Hepatocyte (in vitro differentiated cells): ENCODE measurements around the gene TMEM135.

Source experiments
- CTCF ChIP-seq: fragments of 200-600 bp; sonication (generic); IDR thresholded peaks from 2 replicates; pipeline ENCODE4 v1.5.1; 2016; ENCODE audit warnings: antibody characterized with exemption, mild to moderate bottlenecking; ENCODE audit not compliant: poor library complexity
- EZH2 ChIP-seq: fragments of 200-600 bp; sonication (generic); IDR thresholded peaks from 2 replicates; pipeline ENCODE4 v1.6.1; 2016; ENCODE audit warnings: antibody characterized with exemption, mild to moderate bottlenecking, borderline replicate concordance
- EZH2phosphoT487 ChIP-seq: fragments of 200-600 bp; sonication (generic); IDR thresholded peaks from one replicate; pipeline ENCODE4 v1.6.1; 2018; ENCODE audit warnings: antibody characterized with exemption, mild to moderate bottlenecking, low read depth, moderate library complexity; ENCODE audit not compliant: unreplicated experiment, severe bottlenecking

GRCh38 chr11:87141980-87142514, 104.3 kb downstream of the TMEM135 start:
- TF ChIP-seq CTCF (no peak), EZH2phosphoT487 (no peak), EZH2 (no peak)
